Activated gamma-delta T cell treated with Interleukin-2 at 50 U/mL for 16 hours (primary cell): Measurements from ENCODE around the gene CNOT6.

ENCODE experiments used
- DNase-seq: peaks from one replicate; pipeline ENCODE4 v3.0.0-alpha.2; 2020

CNOT6 gene

GRCh38 chr5:180624587-180624986 is 130.4 kb downstream of the CNOT6 start:
- DNase-seq, result no peak

- DNase-seq, result no peak
These were observed 131.1 kb downstream of the CNOT6 start for GRCh38 chr5:180625125-180625790.

GRCh38 chr5:180625791-180626660 is 131.8 kb downstream of the CNOT6 start:
- DNase-seq, result no peak

- DNase-seq, result no peak
These were observed 132.6 kb downstream of the CNOT6 start for GRCh38 chr5:180626661-180627385.

- DNase-seq, result no peak
These were observed 133.4 kb downstream of the CNOT6 start for GRCh38 chr5:180627386-180628120.
